Placental epithelial cell (primary cell): ENCODE data around the gene RPN1. TPM values are rescaled to one million over a fixed set of nuclear protein-coding genes. Genes with fewer than 3 reads are reported as not detected.

Source experiments
- total RNA-seq: library from RNA; depleted of rRNA; stranded (reverse); fragments of >200 nt; gene quantifications from 2 replicates; pipeline ENCODE4 v1.2.3, GENCODE V29; 2012

RPN1 gene
- 357 and 550 TPM in 2 replicates for total RNA-seq

DNA sequence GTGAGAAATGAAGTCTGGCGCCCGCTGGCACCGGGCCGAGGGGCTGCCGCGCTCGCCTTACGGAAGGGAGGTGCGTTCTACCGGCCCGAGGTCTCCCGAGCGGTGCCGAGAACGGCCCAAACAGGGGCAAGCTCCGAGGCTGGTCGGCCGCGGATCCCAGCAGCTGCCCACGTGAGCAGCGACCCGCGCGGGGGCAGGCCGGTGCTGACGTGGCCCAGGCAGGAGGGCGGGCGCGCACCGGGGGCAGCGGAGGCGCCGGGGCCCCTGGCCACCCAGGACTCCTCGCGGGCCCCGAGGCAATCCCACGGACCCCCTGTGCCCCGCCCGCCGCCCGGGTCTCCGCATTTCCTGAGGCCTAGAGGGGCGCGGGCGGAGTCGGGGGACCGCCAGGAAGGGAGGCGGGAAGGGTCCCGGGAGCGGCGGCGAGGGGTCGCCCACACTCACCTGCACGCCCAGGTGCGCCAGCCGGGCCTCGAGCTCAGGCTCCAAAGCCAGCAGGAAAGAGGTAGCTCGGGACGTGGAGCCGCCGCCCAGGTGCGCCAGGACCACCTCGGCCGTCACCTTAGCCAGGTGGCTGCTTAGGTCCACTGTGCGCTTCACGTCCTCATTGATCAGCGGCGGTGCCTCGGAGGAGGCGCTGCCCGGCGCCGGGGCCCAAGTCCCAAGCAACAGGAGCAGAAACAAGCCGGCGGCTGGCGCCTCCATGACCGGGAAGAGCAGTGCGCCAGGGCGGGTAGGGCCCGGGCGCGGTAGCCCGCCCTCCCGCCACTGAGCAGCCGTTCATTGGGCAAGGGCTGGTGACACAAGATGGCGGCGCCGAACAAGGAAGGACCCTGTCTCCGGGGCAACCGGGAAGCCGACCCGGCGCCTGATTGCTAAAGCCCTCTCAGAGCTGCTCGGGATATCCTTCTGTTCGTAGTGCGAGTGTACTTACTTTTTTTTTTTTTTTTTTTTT lies at the start of gene RPN1:
TSS of gene RPN1 (minus strand) at position 723 of the 955 bp plus-strand sequence. CDS start at position 705, 18 bp downstream.

Other genes starting within 250 kb of the RPN1 start
- gene DNAJB8, start 183.9 kb downstream of the RPN1 start, total RNA-seq, result not detected in 2 replicates
- 9.4 and 19.5 TPM in 2 replicates for gene GATA2, start 157.6 kb downstream of the RPN1 start, total RNA-seq
- gene RAB7A, start 75.4 kb upstream of the RPN1 start, total RNA-seq, result 47.3 and 60.5 TPM in 2 replicates
- 48.3 and 51.1 TPM in 2 replicates for gene ACAD9, start 228.8 kb upstream of the RPN1 start, total RNA-seq